Subcutaneous abdominal adipose tissue (tissue), 5 donors: ENCODE data around the gene ARL4A.
"Not testable (repeated sequence)": the region's sequence is repeated elsewhere in the genome, so short reads cannot be mapped to it uniquely, and the experiment has no call there.

Experiments
- H3K27ac ChIP-seq: one replicate; pipeline ENCODE4 v1.7.0; 2013; ENCODE audit warnings: low read depth, mild to moderate bottlenecking, inconsistent platforms, low read length, moderate library complexity
- H3K27me3 ChIP-seq, 5 donors: one replicate each; pipeline ENCODE4 v1.7.0; 2013; ENCODE audit warnings: low read length in 5 of 5, inconsistent platforms in 1 of 5; ENCODE audit not compliant: control insufficient read depth in 5 of 5, insufficient read depth in 4 of 5
- H3K36me3 ChIP-seq, 5 donors: one replicate each; pipeline ENCODE4 v1.7.0; 2013; ENCODE audit warnings: low read length in 5 of 5; ENCODE audit not compliant: control insufficient read depth in 5 of 5, insufficient read depth in 5 of 5
- H3K4me1 ChIP-seq, 5 donors: one replicate each; pipeline ENCODE4 v1.7.0; 2013; ENCODE audit warnings: low read length in 5 of 5, mild to moderate bottlenecking in 3 of 5, moderate library complexity in 1 of 5; ENCODE audit not compliant: control insufficient read depth in 5 of 5, insufficient read depth in 5 of 5
- H3K4me3 ChIP-seq, 5 donors: one replicate each; pipeline ENCODE4 v1.7.0; 2013; ENCODE audit warnings: low read length in 5 of 5, low read depth in 1 of 5
- H3K9ac ChIP-seq, 5 donors: one replicate each; pipeline ENCODE4 v1.7.0; 2013; ENCODE audit warnings: low read length in 5 of 5, mild to moderate bottlenecking in 4 of 5, moderate library complexity in 3 of 5
- H3K9me3 ChIP-seq, 5 donors: one replicate each; pipeline ENCODE4 v1.7.0; 2013; ENCODE audit warnings: low read length in 5 of 5; ENCODE audit not compliant: control insufficient read depth in 5 of 5
- donor health status: healthy.
- donor health status: healthy.
- donor health status: healthy.
- donor health status: healthy.
- donor health status: healthy.

The ARL4A gene

DNA sequence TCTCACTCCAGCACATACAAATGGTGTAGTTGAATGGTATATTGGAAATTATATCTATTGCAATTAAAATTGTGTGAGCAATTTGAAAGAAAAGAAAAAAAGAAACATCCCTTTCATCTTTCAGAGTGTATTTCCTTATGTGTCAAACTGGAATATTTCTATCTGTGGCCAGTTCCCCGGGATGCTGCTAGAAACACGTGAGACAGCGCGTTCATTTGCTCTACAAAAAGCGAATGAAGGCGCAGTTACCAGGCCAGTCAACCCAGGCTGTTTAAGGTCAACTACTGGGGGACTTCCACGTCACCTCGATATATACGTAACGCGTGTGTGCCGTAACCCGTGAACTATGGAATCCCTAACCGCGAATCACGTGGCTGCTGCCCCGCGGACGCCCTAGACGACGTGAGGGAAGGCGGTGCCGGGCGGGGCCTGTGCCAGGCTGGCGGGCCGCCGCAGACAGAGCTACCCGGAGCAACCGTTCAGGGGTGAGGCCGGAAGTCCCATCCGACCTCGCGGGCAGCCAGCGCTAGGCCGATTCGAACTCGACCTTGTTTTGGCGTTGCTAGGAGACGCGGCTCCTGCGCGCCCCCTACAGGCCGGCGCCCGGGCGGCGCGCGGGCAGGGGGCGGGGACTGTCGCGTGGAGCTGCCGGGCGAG, 1.1 kb upstream of the ARL4A start:
- Histone ChIP-seq H3K27me3 (no peaks in the 10 kb centered on the region), H3K36me3 (no peaks in the 10 kb centered on the region), H3K4me3 (peak overlapping the region; percentile 76 to 97 (median 82)), H3K27ac (peak overlapping the region; percentile 83), H3K4me1 (peaks cover 0 to 33% (median 18%) of the 10 kb centered on the region in 5 donors), H3K9me3 (no peaks in the 10 kb centered on the region), H3K9ac (peak overlapping the region in 4 of 5 donors; percentile 79 to 97 (median 92))

DNA sequence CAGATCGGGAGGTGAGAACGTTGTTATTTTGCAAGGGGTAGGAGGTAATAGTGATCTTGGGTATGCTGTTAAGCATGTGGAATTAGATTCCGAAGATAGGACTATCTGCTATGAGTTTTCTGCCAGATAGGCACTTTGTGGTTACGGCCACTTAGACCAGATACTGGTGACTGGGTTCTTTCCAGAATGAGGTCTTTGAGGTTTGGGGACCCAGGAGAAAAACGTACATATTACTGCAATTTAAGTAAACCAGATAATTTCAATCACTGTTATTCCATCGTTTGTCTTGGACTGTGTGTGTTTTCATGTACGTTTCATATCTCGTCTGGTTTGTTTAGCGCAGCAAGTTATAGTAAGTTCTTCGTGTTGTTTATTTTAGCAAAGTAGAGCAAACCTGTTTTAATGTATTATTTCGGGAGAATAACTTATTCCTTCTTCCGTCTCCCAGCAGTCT, 312 bp downstream of the ARL4A start:
- H3K27me3 ChIP-seq: no peaks in the 10 kb centered on the region
- H3K36me3 ChIP-seq: no peaks in the 10 kb centered on the region
- H3K27ac ChIP-seq: peak overlapping the region; percentile 83
- peak overlapping the region; percentile 81 to 97 (median 90) for H3K4me3 ChIP-seq
- H3K4me1 ChIP-seq: peaks cover 0 to 33% (median 18%) of the 10 kb centered on the region in 5 donors
- H3K9me3 ChIP-seq: no peaks in the 10 kb centered on the region
- peak overlapping the region; percentile 5 to 97 (median 91) for H3K9ac ChIP-seq

DNA sequence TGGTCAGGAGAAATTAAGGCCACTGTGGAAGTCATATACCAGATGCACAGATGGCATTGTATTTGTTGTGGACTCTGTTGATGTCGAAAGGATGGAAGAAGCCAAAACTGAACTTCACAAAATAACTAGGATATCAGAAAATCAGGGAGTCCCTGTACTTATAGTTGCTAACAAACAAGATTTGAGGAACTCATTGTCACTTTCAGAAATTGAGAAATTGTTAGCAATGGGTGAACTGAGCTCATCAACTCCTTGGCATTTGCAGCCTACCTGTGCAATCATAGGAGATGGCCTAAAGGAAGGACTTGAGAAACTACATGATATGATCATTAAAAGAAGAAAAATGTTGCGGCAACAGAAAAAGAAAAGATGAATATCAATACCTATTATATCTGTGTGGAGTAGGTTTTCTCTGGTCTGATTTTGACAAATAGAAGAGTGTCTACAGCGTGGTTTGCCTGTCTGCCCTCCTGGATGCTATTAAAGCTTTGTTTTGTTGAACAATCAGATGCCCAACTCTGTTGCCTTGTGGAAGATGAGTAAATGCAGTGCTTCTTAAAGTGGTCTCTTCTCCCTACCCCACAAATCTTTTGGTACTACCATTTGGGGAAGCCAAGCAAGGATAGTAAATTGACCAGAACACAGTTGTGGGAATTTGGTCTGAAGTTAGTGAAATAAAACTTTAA, 1.2 kb downstream of the ARL4A start:
- Histone ChIP-seq H3K4me1 (peaks cover 0 to 33% (median 18%) of the 10 kb centered on the region in 5 donors), H3K4me3 (peak overlapping the region in 4 of 5 donors; percentile 11 to 35 (median 18))
- not testable (repeated sequence) for H3K27me3 ChIP-seq, H3K27ac ChIP-seq, H3K9ac ChIP-seq, H3K9me3 ChIP-seq, H3K36me3 ChIP-seq

DNA sequence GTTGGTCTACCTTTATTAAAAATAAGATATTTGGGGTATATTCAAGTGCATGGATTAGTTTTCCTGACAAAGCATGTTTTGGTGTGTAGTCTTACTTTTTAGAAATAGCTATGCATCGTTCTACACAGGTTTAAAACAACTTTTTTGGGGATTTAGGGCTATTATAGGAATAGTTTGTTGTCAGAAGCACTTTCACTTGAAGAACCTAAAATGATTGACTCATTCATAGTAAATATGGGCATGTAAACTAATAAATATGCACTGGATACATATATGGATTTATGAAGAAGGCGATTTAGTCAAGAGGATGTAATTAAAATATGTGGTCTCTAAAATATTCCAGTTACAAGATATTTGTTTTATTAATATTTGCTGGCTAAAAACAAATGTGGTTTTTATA, 2.0 kb downstream of the ARL4A start:
- H3K9ac ChIP-seq: no peak overlapping the region
- H3K4me3 ChIP-seq: peak overlapping the region in 2 of 5 donors; percentile 21 to 40
- H3K27ac ChIP-seq: no peak overlapping the region
- peaks cover 0 to 33% (median 18%) of the 10 kb centered on the region in 5 donors for H3K4me1 ChIP-seq
- no peaks in the 10 kb centered on the region for H3K9me3 ChIP-seq
- H3K27me3 ChIP-seq: no peaks in the 10 kb centered on the region
- H3K36me3 ChIP-seq: no peaks in the 10 kb centered on the region

DNA sequence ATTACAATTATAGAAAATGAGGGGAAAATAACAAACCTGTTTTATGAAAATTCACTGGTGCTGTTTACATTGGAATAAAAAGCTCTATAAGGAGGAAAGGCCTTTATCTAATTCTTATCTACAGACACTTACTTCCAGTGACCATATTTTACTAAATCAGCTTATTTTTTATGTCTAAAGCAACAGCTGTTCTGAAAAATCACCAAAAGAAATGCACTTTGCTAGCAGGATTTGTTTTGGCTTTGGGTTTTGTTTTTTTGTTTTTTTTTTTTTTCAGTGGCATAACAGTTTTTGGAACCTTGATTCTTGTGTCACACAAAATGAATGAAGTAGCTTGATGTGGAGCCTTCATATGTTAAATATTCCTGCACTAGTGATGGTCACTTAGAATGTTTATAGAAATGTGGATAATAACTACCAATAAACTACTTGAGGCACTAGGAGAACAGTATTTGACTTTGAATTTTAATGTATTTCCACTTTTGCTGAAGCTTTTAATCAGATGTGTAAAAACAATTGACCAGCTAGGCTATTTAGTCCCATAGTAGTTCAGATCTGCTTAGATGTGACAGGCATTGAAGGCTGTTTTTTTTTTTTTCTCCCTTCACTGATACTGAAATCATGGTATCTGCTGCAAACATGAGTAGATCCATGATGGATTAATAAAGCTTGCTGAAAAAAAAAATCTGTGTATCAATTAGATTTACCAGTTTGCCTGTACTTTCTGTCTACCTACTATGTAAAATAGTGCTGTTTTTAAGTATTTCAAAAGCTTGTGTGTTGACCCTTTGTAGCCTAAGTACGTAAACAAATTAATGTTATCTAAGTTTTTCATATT, 2.8 kb downstream of the ARL4A start:
- no peaks in the 10 kb centered on the region for H3K9me3 ChIP-seq
- peaks cover 0 to 33% (median 18%) of the 10 kb centered on the region in 5 donors for H3K4me1 ChIP-seq
- H3K4me3 ChIP-seq: peak overlapping the region in 1 of 5 donors; percentile 40
- no peaks in the 10 kb centered on the region for H3K36me3 ChIP-seq
- H3K27ac ChIP-seq: no peak overlapping the region
- H3K9ac ChIP-seq: peak overlapping the region in 1 of 5 donors; percentile 8
- H3K27me3 ChIP-seq: no peaks in the 10 kb centered on the region

DNA sequence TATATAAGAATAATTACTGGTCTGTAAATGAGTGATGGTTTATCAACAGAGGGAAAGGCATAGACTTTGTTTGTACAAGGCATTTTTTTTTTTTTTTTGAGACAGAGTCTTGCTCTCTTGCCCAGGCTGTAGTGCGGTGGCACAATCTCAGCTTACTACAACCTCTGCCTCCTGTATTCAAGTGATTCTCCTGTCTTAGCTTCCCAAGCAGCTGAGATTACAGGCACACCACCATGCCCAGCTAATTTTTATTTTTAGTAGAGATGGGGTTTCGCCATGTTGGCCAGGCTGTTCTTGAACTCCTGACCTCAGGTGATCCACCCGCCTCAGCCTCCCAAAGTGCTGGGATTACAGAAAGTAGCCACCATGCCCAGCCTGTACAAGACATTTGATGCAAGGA, 4.0 kb downstream of the ARL4A start:
- H3K9me3 ChIP-seq, H3K36me3 ChIP-seq: not testable (repeated sequence)

DNA sequence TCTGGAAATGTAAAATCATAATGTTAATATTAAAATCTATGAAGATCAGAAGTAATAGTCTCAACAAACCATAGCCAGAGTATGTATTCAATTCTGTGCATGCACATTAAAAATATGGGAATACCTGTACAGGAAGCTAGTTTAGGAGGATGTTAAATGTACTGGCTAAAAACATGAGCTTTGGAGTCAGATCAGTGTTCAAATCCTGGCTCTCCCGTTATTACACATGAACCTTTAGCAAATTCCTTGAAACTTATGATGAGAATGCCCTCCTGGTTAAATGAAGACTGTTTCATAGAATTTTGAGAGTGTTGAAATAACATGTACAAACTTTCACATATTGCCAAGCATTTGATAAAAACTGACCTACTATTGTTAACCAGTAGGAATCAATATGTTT, 4.6 kb downstream of the ARL4A start:
- no peaks in the 10 kb centered on the region for H3K27me3 ChIP-seq
- H3K9ac ChIP-seq: no peak overlapping the region
- H3K4me1 ChIP-seq: peaks cover 0 to 26% (median 6%) of the 10 kb centered on the region in 5 donors
- no peaks in the 10 kb centered on the region for H3K9me3 ChIP-seq
- no peaks in the 10 kb centered on the region for H3K36me3 ChIP-seq
- no peak overlapping the region for H3K27ac ChIP-seq
- H3K4me3 ChIP-seq: no peak overlapping the region

More for the DNA sequence above, 4.0 kb downstream of the ARL4A start:
- not testable (repeated sequence) for H3K27ac ChIP-seq, H3K9ac ChIP-seq, H3K27me3 ChIP-seq, H3K4me3 ChIP-seq
- peaks cover 0 to 26% (median 7%) of the 10 kb centered on the region in 5 donors for H3K4me1 ChIP-seq

DNA sequence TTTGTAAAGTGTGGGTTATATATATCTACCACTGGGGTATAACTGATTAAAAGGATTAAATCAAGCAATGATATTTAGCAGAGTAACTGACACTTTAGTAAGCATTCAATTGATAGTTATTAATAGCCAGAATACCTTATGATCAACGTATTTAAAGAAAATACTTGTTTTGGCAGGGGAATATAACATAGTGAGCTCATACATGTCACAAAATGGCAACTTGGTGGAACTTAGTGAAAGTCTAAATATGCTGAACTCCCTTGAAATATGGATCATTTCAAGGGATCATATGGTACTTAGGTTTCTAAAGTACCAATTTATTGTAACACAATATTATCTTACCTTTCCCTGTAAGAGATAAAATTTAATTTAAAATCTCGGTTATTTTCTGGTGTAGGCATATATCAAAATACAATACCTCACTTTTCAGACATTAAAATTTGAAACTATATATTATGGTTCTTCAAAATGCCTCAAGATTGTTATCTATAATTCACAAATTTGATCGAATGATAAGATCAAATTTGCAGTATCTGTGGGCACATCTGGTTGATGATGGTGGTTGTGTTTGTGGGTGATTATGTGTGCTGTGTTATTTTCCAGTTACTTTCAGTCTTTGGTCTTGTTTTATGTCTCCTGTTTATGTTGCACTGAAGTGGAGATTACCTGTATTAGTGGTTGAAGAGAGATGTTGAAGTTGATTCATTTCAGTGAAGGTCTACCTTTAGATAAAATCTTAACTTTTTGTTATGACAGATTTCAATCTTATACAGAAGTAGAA, 5.2 kb downstream of the ARL4A start:
- Histone ChIP-seq H3K36me3 (no peaks in the 10 kb centered on the region), H3K4me3 (no peak overlapping the region), H3K4me1 (peaks cover 0 to 25% (median 5%) of the 10 kb centered on the region in 5 donors), H3K9ac (no peak overlapping the region), H3K27ac (no peak overlapping the region), H3K27me3 (no peaks in the 10 kb centered on the region), H3K9me3 (no peaks in the 10 kb centered on the region)

DNA sequence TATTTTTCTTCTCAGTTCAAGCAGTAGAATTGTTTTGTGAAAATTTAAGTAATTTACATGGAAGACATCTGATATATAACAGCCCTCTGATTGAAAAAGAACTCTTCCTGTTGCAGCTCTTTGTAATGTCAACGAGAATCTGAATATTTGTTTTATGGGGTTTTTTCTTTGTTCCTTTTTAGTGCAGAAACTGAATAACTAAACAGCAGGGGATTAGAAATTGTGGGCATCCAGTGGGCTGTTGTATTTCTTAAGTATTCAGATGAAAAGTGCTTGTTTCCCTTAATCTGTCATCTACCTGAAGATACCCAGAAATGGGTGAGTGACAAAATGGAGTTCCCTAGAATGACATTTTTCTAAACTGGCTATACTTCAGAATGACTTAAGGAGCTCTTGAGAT, 7.4 kb downstream of the ARL4A start:
- no peaks in the 10 kb centered on the region for H3K9me3 ChIP-seq
- no peak overlapping the region for H3K9ac ChIP-seq
- no peaks in the 10 kb centered on the region for H3K36me3 ChIP-seq
- peaks cover 0 to 11% (median 0%) of the 10 kb centered on the region in 5 donors for H3K4me1 ChIP-seq
- no peak overlapping the region for H3K27ac ChIP-seq
- no peak overlapping the region for H3K4me3 ChIP-seq
- H3K27me3 ChIP-seq: no peaks in the 10 kb centered on the region
